ENCODE results near the gene LSR. TPM values are rescaled to one million over a fixed set of nuclear protein-coding genes. Genes with fewer than 3 reads are reported as not detected.

LSR gene
- total RNA-seq, 1 donor from 2014 or later, result 18.1 TPM

- H3K36me3 Mint-ChIP-seq (ENCODE audit: low read depth, unreplicated experiment), result no peaks in the 10 kb centered on the region
- no peaks in the 10 kb centered on the region for H3K36me3 ChIP-seq (ENCODE audit: insufficient read depth, low read length)
- H3K9me3 ChIP-seq (ENCODE audit: insufficient read depth, low read depth, low read length), result no peaks in the 10 kb centered on the region
- H3K9me3 Mint-ChIP-seq (ENCODE audit: unreplicated experiment), result peaks cover 15% of the 10 kb centered on the region
- FAIRE-seq, result no peak
- no peak overlapping the region for H3K9ac ChIP-seq (ENCODE audit: low read length)
- no peaks in the 10 kb centered on the region for H3K4me1 Mint-ChIP-seq (ENCODE audit: low read depth, unreplicated experiment)
- TF ChIP-seq CTCF (IDR thresholded peaks at IDR 0.05; ENCODE audit: insufficient read depth, low read depth, low read length), result no peak
- no peak for TF ChIP-seq EZH2 (IDR thresholded peaks at IDR 0.05; ENCODE audit: insufficient read depth, low read length)
- H3K4me1 ChIP-seq (ENCODE audit: insufficient read depth, low read length), result peaks cover 4% of the 10 kb centered on the region
- no peak overlapping the region for H3K27ac Mint-ChIP-seq (ENCODE audit: unreplicated experiment)
- no peak for DNase-seq (ENCODE audit: low read depth)
- no peak overlapping the region for H3K4me3 Mint-ChIP-seq (ENCODE audit: unreplicated experiment)
- no peaks in the 10 kb centered on the region for H3K27me3 ChIP-seq (ENCODE audit: insufficient read depth, low read length)
- H3K79me2 ChIP-seq (ENCODE audit: insufficient read depth, low read length), result no peaks in the 10 kb centered on the region
- no peak overlapping the region for H3K4me3 ChIP-seq (ENCODE audit: insufficient read depth, low read depth, low read length)
- no peak overlapping the region for H3K27ac ChIP-seq (ENCODE audit: low read depth, low read length)
- no peak overlapping the region for H2AFZ ChIP-seq (ENCODE audit: low read depth, low read length)
- no peaks in the 10 kb centered on the region for H4K20me1 ChIP-seq (ENCODE audit: insufficient read depth, low read length)
- no peak overlapping the region for H3K4me2 ChIP-seq (ENCODE audit: low read length)
- peaks cover 2% of the 10 kb centered on the region for H3K27me3 Mint-ChIP-seq (ENCODE audit: low read depth, unreplicated experiment)
These were observed 32.6 kb upstream of the LSR start for GRCh38 chr19:35216016-35216832.

DNA sequence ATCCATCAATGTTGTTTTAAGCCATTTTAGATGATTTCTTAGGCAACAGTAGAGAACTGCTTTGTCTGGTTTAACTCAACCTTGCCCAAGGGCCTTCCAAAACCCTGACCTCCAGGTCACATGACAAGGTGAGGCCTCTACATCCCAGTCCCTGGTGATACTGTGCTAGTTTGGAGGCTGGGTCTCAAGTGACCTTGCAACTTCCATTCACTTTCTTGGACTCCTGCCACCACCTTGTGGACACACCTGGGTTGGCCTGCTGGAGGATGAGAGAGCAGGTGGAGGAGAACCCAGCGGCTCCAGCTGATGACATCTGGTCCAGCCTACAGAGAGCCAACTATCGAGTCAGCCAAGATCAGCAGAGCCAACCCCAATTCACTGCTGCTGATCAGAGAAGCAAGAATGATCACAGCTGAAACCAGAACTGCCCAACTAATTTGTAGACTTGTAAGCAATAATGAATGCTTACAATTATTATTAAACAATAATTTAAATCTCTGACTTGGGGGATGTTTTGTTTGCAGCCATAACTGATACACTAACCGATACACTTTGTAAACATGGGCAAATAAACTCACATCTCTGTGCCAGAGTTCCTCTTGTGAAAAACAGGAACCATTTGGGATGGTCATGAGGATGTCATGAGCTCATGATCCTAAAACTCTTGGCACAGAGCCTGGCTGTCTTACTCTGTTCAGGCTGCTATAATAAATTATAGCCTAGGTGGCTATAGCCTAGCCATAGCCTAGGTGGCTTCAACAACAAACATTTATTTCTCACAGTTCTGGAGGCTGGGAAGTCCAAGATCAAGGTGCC, 31.8 kb upstream of the LSR start:
- Mint-ChIP-seq H3K4me3 (ENCODE audit: unreplicated experiment) (no peak overlapping the region), H3K36me3 (ENCODE audit: low read depth, unreplicated experiment) (no peaks in the 10 kb centered on the region), H3K4me1 (ENCODE audit: low read depth, unreplicated experiment) (no peaks in the 10 kb centered on the region), H3K9me3 (ENCODE audit: unreplicated experiment) (peaks cover 18% of the 10 kb centered on the region), H3K27me3 (ENCODE audit: low read depth, unreplicated experiment) (peaks cover 2% of the 10 kb centered on the region), H3K27ac (ENCODE audit: unreplicated experiment) (no peak overlapping the region)
- H3K79me2 ChIP-seq (ENCODE audit: insufficient read depth, low read length), result no peaks in the 10 kb centered on the region
- peaks cover 4% of the 10 kb centered on the region for H3K4me1 ChIP-seq (ENCODE audit: insufficient read depth, low read length)
- H3K27ac ChIP-seq (ENCODE audit: low read depth, low read length), result no peak overlapping the region
- TF ChIP-seq CTCF (IDR thresholded peaks at IDR 0.05; ENCODE audit: insufficient read depth, low read depth, low read length) (no peak), EZH2 (IDR thresholded peaks at IDR 0.05; ENCODE audit: insufficient read depth, low read length) (no peak)
- H3K9me3 ChIP-seq (ENCODE audit: insufficient read depth, low read depth, low read length), result no peaks in the 10 kb centered on the region
- no peak for FAIRE-seq
- DNase-seq (ENCODE audit: low read depth), result no peak
- H3K9ac ChIP-seq (ENCODE audit: low read length), result no peak overlapping the region
- no peak overlapping the region for H2AFZ ChIP-seq (ENCODE audit: low read depth, low read length)
- no peaks in the 10 kb centered on the region for H3K36me3 ChIP-seq (ENCODE audit: insufficient read depth, low read length)
- no peak overlapping the region for H3K4me3 ChIP-seq (ENCODE audit: insufficient read depth, low read depth, low read length)
- no peak overlapping the region for H3K4me2 ChIP-seq (ENCODE audit: low read length)
- H4K20me1 ChIP-seq (ENCODE audit: insufficient read depth, low read length), result no peaks in the 10 kb centered on the region
- no peaks in the 10 kb centered on the region for H3K27me3 ChIP-seq (ENCODE audit: insufficient read depth, low read length)
